DOHH2 (cell line): ENCODE measurements around the gene LCP2.

Source experiments
- H3F3A ChIP-seq: fragments of 200-600 bp; sonication (generic), shearing (Covaris generic); 2 replicates; pipeline ENCODE4 v1.6.0; 2016; ENCODE audit warnings: antibody characterized with exemption, mild to moderate bottlenecking; ENCODE audit not compliant: control insufficient read depth, insufficient read depth
- H3K27ac ChIP-seq: fragments of 200-600 bp; sonication (generic); 2 replicates; pipeline ENCODE4 v1.5.1; 2014; ENCODE audit warnings: low read depth, mild to moderate bottlenecking, low read length, moderate library complexity
- H3K27me3 ChIP-seq: fragments of 200-600 bp; sonication (generic); 2 replicates; pipeline ENCODE4 v1.6.1; 2014; ENCODE audit warnings: mild to moderate bottlenecking, low read length, mixed read lengths; ENCODE audit not compliant: control insufficient read depth
- H3K36me3 ChIP-seq: fragments of 200-600 bp; sonication (generic); 2 replicates; pipeline ENCODE4 v1.6.1; 2014; ENCODE audit warnings: mild to moderate bottlenecking, low read length, moderate library complexity, mixed read lengths; ENCODE audit not compliant: control insufficient read depth
- H3K4me1 ChIP-seq: fragments of 200-600 bp; sonication (generic); 2 replicates; pipeline ENCODE4 v1.6.1; 2014; ENCODE audit warnings: mild to moderate bottlenecking, low read length, mixed read lengths; ENCODE audit not compliant: control insufficient read depth
- H3K4me2 ChIP-seq: fragments of 200-600 bp; sonication (generic); 2 replicates; pipeline ENCODE4 v1.6.0; 2014; ENCODE audit warnings: mild to moderate bottlenecking, low read length, moderate library complexity
- H3K4me3 ChIP-seq: fragments of 200-600 bp; sonication (generic); 2 replicates; pipeline ENCODE4 v1.5.1; 2014; ENCODE audit warnings: mild to moderate bottlenecking, low read length, mixed read lengths
- H3K79me2 ChIP-seq: fragments of 200-600 bp; sonication (generic); 2 replicates; pipeline ENCODE4 v1.6.1; 2014; ENCODE audit warnings: mild to moderate bottlenecking, low read length, mixed read lengths; ENCODE audit not compliant: control insufficient read depth
- H3K9me2 ChIP-seq: fragments of 200-600 bp; sonication (generic); replicated peaks from 2 replicates; pipeline ENCODE4 v1.6.1; 2014; ENCODE audit warnings: mild to moderate bottlenecking, low read length, mixed read lengths; ENCODE audit not compliant: control insufficient read depth
- H3K9me3 ChIP-seq: fragments of 200-600 bp; sonication (generic); 2 replicates; pipeline ENCODE4 v1.6.1; 2014; ENCODE audit warnings: antibody characterized with exemption, low read length, mixed read lengths; ENCODE audit not compliant: control insufficient read depth, insufficient read depth
- H4K20me1 ChIP-seq: fragments of 200-600 bp; sonication (generic); 2 replicates; pipeline ENCODE4 v1.6.0; 2014; ENCODE audit warnings: low read depth, mild to moderate bottlenecking, antibody characterized with exemption, low read length, moderate library complexity; ENCODE audit not compliant: control insufficient read depth, insufficient read depth
- CTCF ChIP-seq: fragments of 200-600 bp; sonication (generic); IDR thresholded peaks from one replicate; pipeline ENCODE4 v1.5.1; 2014; ENCODE audit warnings: antibody characterized with exemption, mild to moderate bottlenecking, low read depth, low read length; ENCODE audit not compliant: poor library complexity, severe bottlenecking
- EZH2phosphoT487 ChIP-seq: fragments of 200-600 bp; sonication (generic); IDR thresholded peaks from 2 replicates; pipeline ENCODE4 v1.6.1; 2017; ENCODE audit warnings: borderline replicate concordance, mild to moderate bottlenecking, antibody characterized with exemption, low read length, moderate library complexity, mixed read lengths

LCP2 gene

GRCh38 chr5:170329524-170329923 lies 31.9 kb upstream of the LCP2 start:
- Histone ChIP-seq H3K36me3 (no peaks in the 10 kb centered on the region), H3K4me1 (peaks cover 28% of the 10 kb centered on the region), H3K27me3 (peaks cover 21% of the 10 kb centered on the region), H3K79me2 (no peaks in the 10 kb centered on the region), H3K9me2 (no peaks in the 10 kb centered on the region), H3F3A (no peaks in the 10 kb centered on the region), H3K4me2 (no peak overlapping the region), H3K4me3 (no peak overlapping the region), H3K9me3 (no peaks in the 10 kb centered on the region), H4K20me1 (no peaks in the 10 kb centered on the region), H3K27ac (no peak overlapping the region)
- TF ChIP-seq CTCF (no peak), EZH2phosphoT487 (no peak)

GRCh38 chr5:170327829-170328228 lies 30.3 kb upstream of the LCP2 start:
- TF ChIP-seq CTCF (no peak), EZH2phosphoT487 (no peak)
- Histone ChIP-seq H3F3A (no peaks in the 10 kb centered on the region), H3K27ac (no peak overlapping the region), H3K9me3 (no peaks in the 10 kb centered on the region), H3K9me2 (no peaks in the 10 kb centered on the region; the same call in 1 of the 2 replicates), H3K27me3 (peaks cover 24% of the 10 kb centered on the region), H3K4me3 (no peak overlapping the region), H3K4me2 (no peak overlapping the region), H3K36me3 (no peaks in the 10 kb centered on the region), H3K79me2 (no peaks in the 10 kb centered on the region), H4K20me1 (no peaks in the 10 kb centered on the region), H3K4me1 (peaks cover 22% of the 10 kb centered on the region)

GRCh38 chr5:170327168-170327567 lies 29.6 kb upstream of the LCP2 start:
- peak overlapping the region; percentile 19; the same call in 1 of the 2 replicates for H3K4me2 ChIP-seq
- peaks cover 24% of the 10 kb centered on the region for H3K27me3 ChIP-seq
- H3K9me3 ChIP-seq, result no peaks in the 10 kb centered on the region
- no peak overlapping the region for H3K27ac ChIP-seq
- no peak overlapping the region for H3K4me3 ChIP-seq
- no peaks in the 10 kb centered on the region for H3K36me3 ChIP-seq
- H3K9me2 ChIP-seq, result no peaks in the 10 kb centered on the region; the same call in 1 of the 2 replicates
- TF ChIP-seq EZH2phosphoT487 (no peak), CTCF (no peak)
- H3K79me2 ChIP-seq, result no peaks in the 10 kb centered on the region
- no peaks in the 10 kb centered on the region for H4K20me1 ChIP-seq
- no peaks in the 10 kb centered on the region for H3F3A ChIP-seq
- H3K4me1 ChIP-seq, result peaks cover 22% of the 10 kb centered on the region
